ENCODE measurements around the gene PTPA. TPM values are rescaled to one million over a fixed set of nuclear protein-coding genes. Genes with fewer than 3 reads are reported as not detected.

Gene PTPA
- total RNA-seq, 1 experiment from 2014 or later = 76.2 TPM

DNA sequence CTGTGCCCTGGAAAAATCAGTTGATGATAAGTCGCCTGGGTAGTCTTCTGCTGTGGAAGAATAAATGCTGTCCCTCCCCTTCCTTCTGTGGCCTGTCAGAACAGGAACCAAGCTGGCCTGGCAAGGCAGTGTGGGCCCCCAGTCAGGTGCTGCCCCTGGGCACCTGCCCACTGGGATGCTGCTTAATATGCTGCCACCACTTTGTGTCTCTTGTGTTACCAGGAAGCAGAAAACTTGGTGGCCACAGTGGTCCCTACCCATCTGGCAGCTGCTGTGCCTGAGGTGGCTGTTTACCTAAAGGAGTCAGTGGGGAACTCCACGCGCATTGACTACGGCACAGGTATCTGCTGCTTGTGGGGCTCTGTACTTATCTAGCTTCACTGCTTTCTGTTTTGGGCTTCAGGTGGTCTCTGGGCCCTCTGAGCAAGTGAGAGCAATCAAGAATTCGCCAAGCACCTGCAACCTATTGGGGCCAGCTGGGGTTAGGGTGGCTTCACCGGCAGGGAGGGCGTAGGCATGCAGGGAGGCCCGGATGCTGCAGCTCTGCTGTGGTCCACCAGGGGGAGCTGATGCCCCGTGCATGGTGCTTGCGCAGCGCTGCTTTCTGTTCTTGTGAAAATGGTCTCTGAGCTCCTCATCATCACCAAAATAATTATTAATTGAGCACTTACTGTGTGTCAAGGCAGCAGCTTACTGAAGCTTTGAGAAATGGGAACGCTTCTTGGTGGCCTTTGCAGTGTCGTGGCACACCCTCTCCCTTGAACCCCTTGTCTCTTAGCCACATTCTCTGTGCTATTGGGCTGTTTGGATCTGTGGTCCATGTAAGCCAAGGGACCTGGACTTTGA is 20.3 kb downstream of the PTPA start:
- H3K27me3 Mint-ChIP-seq (ENCODE audit: unreplicated experiment) = no peaks in the 10 kb centered on the region
- no TSS peak for BruUV-seq (replicated peaks)
- DNase-seq = peak; percentile 81
- peaks cover 5% of the 10 kb centered on the region for H3K36me3 Mint-ChIP-seq (ENCODE audit: insufficient read depth, unreplicated experiment)
- TF ChIP-seq, protein P1, sequence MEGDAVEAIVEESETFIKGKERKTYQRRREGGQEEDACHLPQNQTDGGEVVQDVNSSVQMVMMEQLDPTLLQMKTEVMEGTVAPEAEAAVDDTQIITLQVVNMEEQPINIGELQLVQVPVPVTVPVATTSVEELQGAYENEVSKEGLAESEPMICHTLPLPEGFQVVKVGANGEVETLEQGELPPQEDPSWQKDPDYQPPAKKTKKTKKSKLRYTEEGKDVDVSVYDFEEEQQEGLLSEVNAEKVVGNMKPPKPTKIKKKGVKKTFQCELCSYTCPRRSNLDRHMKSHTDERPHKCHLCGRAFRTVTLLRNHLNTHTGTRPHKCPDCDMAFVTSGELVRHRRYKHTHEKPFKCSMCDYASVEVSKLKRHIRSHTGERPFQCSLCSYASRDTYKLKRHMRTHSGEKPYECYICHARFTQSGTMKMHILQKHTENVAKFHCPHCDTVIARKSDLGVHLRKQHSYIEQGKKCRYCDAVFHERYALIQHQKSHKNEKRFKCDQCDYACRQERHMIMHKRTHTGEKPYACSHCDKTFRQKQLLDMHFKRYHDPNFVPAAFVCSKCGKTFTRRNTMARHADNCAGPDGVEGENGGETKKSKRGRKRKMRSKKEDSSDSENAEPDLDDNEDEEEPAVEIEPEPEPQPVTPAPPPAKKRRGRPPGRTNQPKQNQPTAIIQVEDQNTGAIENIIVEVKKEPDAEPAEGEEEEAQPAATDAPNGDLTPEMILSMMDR (IDR thresholded peaks at IDR 0.05; ENCODE audit: unreplicated experiment) = peak; percentile 94
- intact Hi-C loops (cut with micrococcal nuclease; ENCODE audit: unreplicated experiment) = loop anchor here (10.0 kb wide), 1 partner anchor 643 kb away; no protein-coding TSS in a partner anchor
- H3K9me3 Mint-ChIP-seq (ENCODE audit: low read depth, unreplicated experiment) = no peaks in the 10 kb centered on the region
- no peak overlapping the region for H3K27ac Mint-ChIP-seq (ENCODE audit: unreplicated experiment)
- CTCF ChIA-PET = interaction anchor here (0.6 to 1.5 kb wide), 13 partner anchors 8 to 606 kb away, joined by 3 to 22 read pairs (median 3); partner anchors contain the start of genes DOLPP1 and NTMT1
- H3K4me3 Mint-ChIP-seq (ENCODE audit: low read depth, unreplicated experiment) = no peak overlapping the region
- H3K4me1 Mint-ChIP-seq (ENCODE audit: low read depth, unreplicated experiment) = no peaks in the 10 kb centered on the region

- BruUV-seq (replicated peaks) = no TSS peak
- no peak overlapping the region for H3K27ac Mint-ChIP-seq (ENCODE audit: unreplicated experiment)
- H3K4me3 Mint-ChIP-seq (ENCODE audit: low read depth, unreplicated experiment) = no peak overlapping the region
- H3K9me3 Mint-ChIP-seq (ENCODE audit: low read depth, unreplicated experiment) = no peaks in the 10 kb centered on the region
- no peaks in the 10 kb centered on the region for H3K27me3 Mint-ChIP-seq (ENCODE audit: unreplicated experiment)
- intact Hi-C loops (cut with micrococcal nuclease; ENCODE audit: unreplicated experiment) = loop anchor here (10.0 kb wide), 1 partner anchor 642 kb away; no protein-coding TSS in a partner anchor
- peaks cover 14% of the 10 kb centered on the region for H3K36me3 Mint-ChIP-seq (ENCODE audit: insufficient read depth, unreplicated experiment)
- H3K4me1 Mint-ChIP-seq (ENCODE audit: low read depth, unreplicated experiment) = no peaks in the 10 kb centered on the region
- DNase-seq = no peak
- TF ChIP-seq, protein P1 (IDR thresholded peaks at IDR 0.05; ENCODE audit: unreplicated experiment) = no peak
- CTCF ChIA-PET = interaction anchor here (0.6 kb wide), 1 partner anchor 349 kb away, joined by 3 read pairs; no protein-coding TSS in a partner anchor
Measured at GRCh38 chr9:129133082-129133481, 21.9 kb downstream of the PTPA start.

GRCh38 chr9:129135476-129135875 is 24.3 kb downstream of the PTPA start:
- H3K27ac Mint-ChIP-seq (ENCODE audit: unreplicated experiment) = no peak overlapping the region
- no peaks in the 10 kb centered on the region for H3K9me3 Mint-ChIP-seq (ENCODE audit: low read depth, unreplicated experiment)
- H3K36me3 Mint-ChIP-seq (ENCODE audit: insufficient read depth, unreplicated experiment) = peaks cover 30% of the 10 kb centered on the region
- no peak for DNase-seq
- TF ChIP-seq, protein P1 (IDR thresholded peaks at IDR 0.05; ENCODE audit: unreplicated experiment) = no peak
- peaks cover 12% of the 10 kb centered on the region for H3K4me1 Mint-ChIP-seq (ENCODE audit: low read depth, unreplicated experiment)
- H3K4me3 Mint-ChIP-seq (ENCODE audit: low read depth, unreplicated experiment) = no peak overlapping the region
- no TSS peak for BruUV-seq (replicated peaks)
- intact Hi-C loops (cut with micrococcal nuclease; ENCODE audit: unreplicated experiment) = loop anchor here (10.0 kb wide), 1 partner anchor 639 kb away; no protein-coding TSS in a partner anchor
- CTCF ChIA-PET = no interaction called here
- H3K27me3 Mint-ChIP-seq (ENCODE audit: unreplicated experiment) = no peaks in the 10 kb centered on the region

- Mint-ChIP-seq H3K4me1 (ENCODE audit: low read depth, unreplicated experiment) (peaks cover 12% of the 10 kb centered on the region), H3K9me3 (ENCODE audit: low read depth, unreplicated experiment) (no peaks in the 10 kb centered on the region), H3K36me3 (ENCODE audit: insufficient read depth, unreplicated experiment) (peaks cover 30% of the 10 kb centered on the region), H3K27ac (ENCODE audit: unreplicated experiment) (no peak overlapping the region), H3K27me3 (ENCODE audit: unreplicated experiment) (no peaks in the 10 kb centered on the region), H3K4me3 (ENCODE audit: low read depth, unreplicated experiment) (no peak overlapping the region)
- CTCF ChIA-PET = interaction anchor here (1.1 to 1.5 kb wide), 2 partner anchors 198 to 472 kb away, joined by 3 to 4 read pairs; no protein-coding TSS in a partner anchor
- no TSS peak for BruUV-seq (replicated peaks)
- DNase-seq = no peak
- TF ChIP-seq, protein P1 (IDR thresholded peaks at IDR 0.05; ENCODE audit: unreplicated experiment) = no peak
- intact Hi-C loops (cut with micrococcal nuclease; ENCODE audit: unreplicated experiment) = loop anchor here (10.0 kb wide), 1 partner anchor 638 kb away; no protein-coding TSS in a partner anchor
Measured at GRCh38 chr9:129136446-129137035, 25.3 kb downstream of the PTPA start.

Measured in Calu3 (cell line).